Astrocyte of the spinal cord (primary cell): ENCODE data around the gene PACRG.
"Not testable (repeated sequence)": the region's sequence is repeated elsewhere in the genome, so short reads cannot be mapped to it uniquely, and the experiment has no call there.

ENCODE experiments used
- DNase-seq: peaks from one replicate; pipeline ENCODE4 v3.0.0; 2011; ENCODE audit warnings: low read depth, low spot score
- H3K4me3 ChIP-seq: 2 replicates; pipeline ENCODE4 v1.5.1; 2011; ENCODE audit warnings: low read depth, mild to moderate bottlenecking, low read length, moderate library complexity
- in situ Hi-C: cut with HindIII; loops from 2 replicates; pipeline ENCODE4 v1.10.0; 2017; ENCODE audit warnings: low sequenced_read_pairs
- TF ChIP-seq, protein P1 (sequence below): IDR thresholded peaks from 2 replicates; pipeline ENCODE4 v1.5.1; 2012; ENCODE audit warnings: low read depth, mild to moderate bottlenecking, low read length, inconsistent platforms

PACRG gene

DNA sequence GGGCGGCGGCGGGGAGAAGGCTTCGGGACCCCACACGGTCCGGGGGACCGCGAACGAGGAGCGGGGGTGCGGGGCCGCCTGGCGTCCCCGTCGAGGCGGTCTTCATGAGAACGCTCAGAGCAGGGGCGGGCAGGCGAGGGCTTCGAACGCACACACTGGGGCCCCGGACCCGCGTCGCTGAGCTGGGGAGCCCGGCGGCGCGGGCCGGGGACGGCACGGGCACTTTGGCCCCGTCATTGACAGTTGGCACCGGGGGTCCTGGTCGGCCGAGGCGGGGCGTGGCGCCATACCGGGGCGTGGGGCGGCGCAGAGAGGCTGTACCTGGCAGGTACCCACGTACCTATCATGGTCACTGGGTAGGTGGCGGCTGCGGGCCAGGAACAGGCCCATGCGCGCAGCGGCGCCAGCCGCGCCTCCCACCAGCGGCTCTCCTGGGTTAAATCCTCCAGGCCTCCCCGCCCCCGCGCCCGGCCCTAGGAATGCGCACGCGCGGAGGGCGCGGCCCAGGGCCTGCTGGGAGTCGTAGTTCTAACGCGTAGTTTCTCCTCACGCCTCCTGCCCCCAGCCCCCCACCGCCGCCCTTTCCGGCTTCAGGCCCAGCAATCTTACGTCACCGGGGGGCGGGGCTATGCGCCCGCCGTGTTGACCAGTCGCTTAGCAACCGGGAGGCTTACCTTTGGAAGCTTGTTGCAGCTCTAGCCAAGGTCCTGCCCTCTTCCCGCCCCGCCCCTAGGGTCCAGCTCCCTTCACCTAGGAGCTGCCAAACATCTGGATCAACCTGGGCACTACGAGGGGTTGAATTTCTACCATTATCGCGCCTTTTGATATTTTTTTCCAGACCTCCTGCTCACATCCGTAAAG, at the start of gene PACRG, which contains the start of gene PRKN:
TSS of gene PACRG (plus strand) at position 653 of the 861 bp plus-strand sequence.
TSS of gene PRKN (minus strand) at position 445 of the 861 bp plus-strand sequence.
- in situ Hi-C loops, result no loop called here
- peak; percentile 99 for DNase-seq
- TF ChIP-seq, protein P1, sequence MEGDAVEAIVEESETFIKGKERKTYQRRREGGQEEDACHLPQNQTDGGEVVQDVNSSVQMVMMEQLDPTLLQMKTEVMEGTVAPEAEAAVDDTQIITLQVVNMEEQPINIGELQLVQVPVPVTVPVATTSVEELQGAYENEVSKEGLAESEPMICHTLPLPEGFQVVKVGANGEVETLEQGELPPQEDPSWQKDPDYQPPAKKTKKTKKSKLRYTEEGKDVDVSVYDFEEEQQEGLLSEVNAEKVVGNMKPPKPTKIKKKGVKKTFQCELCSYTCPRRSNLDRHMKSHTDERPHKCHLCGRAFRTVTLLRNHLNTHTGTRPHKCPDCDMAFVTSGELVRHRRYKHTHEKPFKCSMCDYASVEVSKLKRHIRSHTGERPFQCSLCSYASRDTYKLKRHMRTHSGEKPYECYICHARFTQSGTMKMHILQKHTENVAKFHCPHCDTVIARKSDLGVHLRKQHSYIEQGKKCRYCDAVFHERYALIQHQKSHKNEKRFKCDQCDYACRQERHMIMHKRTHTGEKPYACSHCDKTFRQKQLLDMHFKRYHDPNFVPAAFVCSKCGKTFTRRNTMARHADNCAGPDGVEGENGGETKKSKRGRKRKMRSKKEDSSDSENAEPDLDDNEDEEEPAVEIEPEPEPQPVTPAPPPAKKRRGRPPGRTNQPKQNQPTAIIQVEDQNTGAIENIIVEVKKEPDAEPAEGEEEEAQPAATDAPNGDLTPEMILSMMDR, result no peak
- peak within 1 kb of the TSS; percentile 67 for H3K4me3 ChIP-seq

DNA sequence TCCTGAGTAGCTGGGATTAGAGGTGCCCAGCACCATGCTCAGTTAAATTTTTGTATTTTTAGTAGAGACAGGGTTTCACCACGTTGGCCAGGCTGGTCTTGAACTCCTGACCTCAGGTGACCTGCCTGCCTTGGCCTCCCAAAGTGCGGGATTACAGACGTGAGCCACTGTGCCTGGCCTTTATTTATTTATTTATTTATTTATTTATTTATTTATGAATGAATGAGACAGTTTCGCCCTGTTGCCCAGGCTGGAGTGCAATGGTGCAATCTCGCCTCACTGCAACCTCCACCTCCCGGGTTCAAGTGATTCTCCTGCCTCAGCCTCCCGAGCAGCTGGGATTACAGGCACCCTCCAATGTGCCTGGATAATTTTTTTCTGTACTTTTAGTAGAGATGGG, 48.9 kb upstream of the PACRG start:
- in situ Hi-C loops, DNase-seq, H3K4me3 ChIP-seq: not testable (repeated sequence)

DNA sequence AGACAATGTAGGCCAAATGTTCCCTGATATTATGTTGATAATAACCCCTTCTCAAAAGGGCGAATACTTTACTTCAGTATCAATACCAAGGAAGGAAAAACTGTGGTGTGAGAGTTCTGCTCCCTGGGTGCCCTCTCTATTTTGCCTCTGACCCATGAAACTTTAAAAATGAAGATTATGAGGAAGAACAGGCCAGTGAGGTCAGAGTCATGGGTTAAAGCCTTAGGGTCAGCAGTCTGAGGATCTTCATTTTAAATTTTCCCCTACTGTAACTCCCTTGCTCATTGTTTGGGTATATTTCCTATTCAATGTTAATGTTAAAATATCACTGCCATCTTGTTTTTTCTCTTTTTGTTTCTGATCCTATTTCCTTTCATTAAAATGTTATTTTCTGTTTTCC, 48.1 kb upstream of the PACRG start:
- no peak for DNase-seq
- in situ Hi-C loops, result no loop called here
- TF ChIP-seq, protein P1, result no peak
- H3K4me3 ChIP-seq, result no peak overlapping the region

DNA sequence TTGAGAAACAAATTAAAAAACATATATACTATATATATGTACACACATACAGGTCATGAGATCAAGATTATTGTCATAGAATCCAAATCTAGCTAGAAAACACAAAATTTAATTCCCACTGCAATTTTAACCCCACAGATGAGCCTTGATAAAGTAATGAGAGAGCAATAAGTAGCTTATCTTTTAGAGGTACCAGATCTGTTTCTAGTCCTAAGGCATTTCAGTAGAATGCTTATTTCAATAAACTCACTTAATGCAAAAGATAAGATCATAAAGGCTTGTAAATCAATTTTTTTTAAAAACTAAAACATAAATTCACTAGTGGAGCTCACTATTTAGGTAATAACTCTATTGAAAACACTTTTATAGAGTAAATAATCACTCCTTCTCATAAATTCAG, 47.4 kb upstream of the PACRG start:
- in situ Hi-C loops, result no loop called here
- TF ChIP-seq, protein P1, result no peak
- no peak overlapping the region for H3K4me3 ChIP-seq
- no peak for DNase-seq

DNA sequence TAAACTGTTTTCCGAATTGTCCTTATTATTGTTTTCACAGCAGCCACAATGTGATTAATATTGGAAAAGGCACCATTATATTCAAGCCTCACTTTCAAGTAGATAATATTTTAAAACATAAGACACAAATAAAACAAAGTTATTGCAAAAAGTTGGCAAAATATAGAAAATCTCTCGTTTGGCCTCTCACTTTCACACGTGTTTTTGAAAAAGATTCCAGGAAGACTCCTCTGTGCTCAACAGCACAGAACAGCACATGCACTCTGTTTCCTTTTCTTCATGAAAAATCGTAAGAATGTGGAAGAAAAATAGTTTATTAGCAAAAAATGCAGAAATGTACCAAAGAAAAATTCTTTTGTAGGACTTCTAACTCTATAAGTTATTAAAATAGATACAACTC, 46.9 kb upstream of the PACRG start:
- no peak overlapping the region for H3K4me3 ChIP-seq
- TF ChIP-seq, protein P1, result no peak
- in situ Hi-C loops, result no loop called here
- no peak for DNase-seq

DNA sequence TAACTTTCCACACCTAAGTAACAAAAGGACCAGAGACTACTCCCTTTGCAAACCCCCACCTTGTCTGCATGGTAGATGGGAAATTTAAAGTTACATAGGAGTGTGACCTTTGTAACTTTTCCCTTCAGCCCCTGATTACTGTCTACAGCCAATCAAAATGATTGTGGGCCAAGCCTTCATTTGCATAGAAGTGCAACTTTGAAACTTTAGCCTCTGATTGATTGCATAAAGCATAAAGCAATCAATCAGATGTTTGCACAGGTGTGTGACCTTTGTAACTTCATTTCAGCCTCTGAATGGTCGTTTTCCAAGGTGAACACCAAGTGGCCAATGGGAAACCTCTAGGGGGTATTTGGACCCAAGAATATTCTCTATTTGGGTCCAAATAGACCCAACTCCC, 46.3 kb upstream of the PACRG start:
- no peak for DNase-seq
- TF ChIP-seq, protein P1, result no peak
- in situ Hi-C loops, result no loop called here
- H3K4me3 ChIP-seq, result no peak overlapping the region

DNA sequence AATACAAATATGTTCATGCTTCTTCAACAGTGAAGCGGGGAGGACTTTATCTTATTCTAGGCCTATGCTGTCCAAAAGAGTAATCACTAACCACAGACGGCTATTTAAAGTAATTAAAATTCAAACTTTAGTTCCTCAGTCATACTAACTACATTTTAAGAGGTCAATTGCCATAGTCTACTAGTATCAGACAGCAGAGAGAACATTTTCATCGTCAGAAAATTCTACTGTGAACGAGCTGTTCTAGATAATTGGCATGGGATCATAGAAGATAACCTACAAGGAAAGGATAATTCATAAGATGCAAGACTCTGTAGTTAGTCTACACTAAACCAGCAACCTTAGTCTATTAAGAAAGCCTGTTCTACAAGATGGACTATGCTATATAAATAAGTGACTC, 44.6 kb upstream of the PACRG start:
- H3K4me3 ChIP-seq, result no peak overlapping the region
- in situ Hi-C loops, result no loop called here
- no peak for DNase-seq
- TF ChIP-seq, protein P1, result no peak
